Right lobe of liver (tissue), 4 donors: ENCODE measurements around the gene AMACR.

Experiments used
- POLR2A ChIP-seq: fragments of 450-650 bp; IDR thresholded peaks from one replicate; pipeline ENCODE4 v1.6.1; 2017; ENCODE audit warnings: antibody characterized with exemption, mild to moderate bottlenecking
- TF ChIP-seq, protein P1 (sequence below), 4 donors: fragments of 200-600 bp in 3 of 4; fragments of 450-650 bp in 1 of 4; IDR thresholded peaks; one replicate each; pipeline versions ENCODE4 v1.5.1 to v1.8.0; 2016 to 2022; ENCODE audit warnings: antibody characterized with exemption in 4 of 4, mild to moderate bottlenecking in 2 of 4
- donor health status: DM: no; HTN: no; CAD: no.
- donor health status: DM: no; HTN: no; CAD: no.
- donor health status: DM: no; HTN: yes; CAD: no.

DNA sequence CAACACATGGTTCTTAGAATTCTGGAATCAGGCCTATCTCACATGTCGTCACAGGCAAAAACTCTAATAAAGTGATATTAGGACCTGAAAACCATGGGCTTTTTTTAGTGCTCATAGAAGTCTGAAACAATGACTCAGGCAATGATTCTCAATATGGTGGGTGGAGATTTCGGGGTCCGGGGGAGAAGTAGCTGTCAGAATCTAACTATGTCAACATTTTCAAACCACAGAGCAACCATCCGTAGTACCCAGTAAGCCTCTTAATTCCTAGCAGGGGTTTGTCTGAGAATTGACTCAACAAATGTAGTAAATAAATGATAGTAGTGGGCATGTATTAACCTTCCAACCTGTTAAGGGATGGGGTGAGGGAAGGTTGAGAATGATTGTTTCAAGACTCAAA lies 2.6 kb downstream of the AMACR start:
- TF ChIP-seq, protein P1, sequence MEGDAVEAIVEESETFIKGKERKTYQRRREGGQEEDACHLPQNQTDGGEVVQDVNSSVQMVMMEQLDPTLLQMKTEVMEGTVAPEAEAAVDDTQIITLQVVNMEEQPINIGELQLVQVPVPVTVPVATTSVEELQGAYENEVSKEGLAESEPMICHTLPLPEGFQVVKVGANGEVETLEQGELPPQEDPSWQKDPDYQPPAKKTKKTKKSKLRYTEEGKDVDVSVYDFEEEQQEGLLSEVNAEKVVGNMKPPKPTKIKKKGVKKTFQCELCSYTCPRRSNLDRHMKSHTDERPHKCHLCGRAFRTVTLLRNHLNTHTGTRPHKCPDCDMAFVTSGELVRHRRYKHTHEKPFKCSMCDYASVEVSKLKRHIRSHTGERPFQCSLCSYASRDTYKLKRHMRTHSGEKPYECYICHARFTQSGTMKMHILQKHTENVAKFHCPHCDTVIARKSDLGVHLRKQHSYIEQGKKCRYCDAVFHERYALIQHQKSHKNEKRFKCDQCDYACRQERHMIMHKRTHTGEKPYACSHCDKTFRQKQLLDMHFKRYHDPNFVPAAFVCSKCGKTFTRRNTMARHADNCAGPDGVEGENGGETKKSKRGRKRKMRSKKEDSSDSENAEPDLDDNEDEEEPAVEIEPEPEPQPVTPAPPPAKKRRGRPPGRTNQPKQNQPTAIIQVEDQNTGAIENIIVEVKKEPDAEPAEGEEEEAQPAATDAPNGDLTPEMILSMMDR (IDR thresholded peaks at IDR 0.05), result no peak
- TF ChIP-seq POLR2A, result no peak
